HCT116 (cell line): ENCODE results near the gene NLRP10. TPM values are rescaled to one million over a fixed set of nuclear protein-coding genes. Genes with fewer than 3 reads are reported as not detected.

ENCODE experiments used
- ATAC-seq: fragments of 200-7000 bp; cut with Tn5 transposase; 2 replicates; pipeline ENCODE4 v1.9.1; 2020; ENCODE audit warnings: mild to moderate bottlenecking, moderate library complexity
- Bru-seq: library from RNA; stranded (reverse); fragments of 400-500 nt; gene quantifications from one replicate; lab custom pipeline; 2021; lab: Mats Ljungman, UMichigan
- BruChase-seq, 2 experiments: library from RNA; stranded (reverse); fragments of 400-500 nt; gene quantifications; one replicate each; lab custom pipeline; 2021; lab: Mats Ljungman, UMichigan
- BruUV-seq: library from RNA; stranded (reverse); fragments of 400-500 nt; replicated peaks from 2 replicates; lab custom pipeline; 2021; lab: Mats Ljungman, UMichigan
- CTCF ChIA-PET: fragments of 300-600 bp; sonication (Branson Sonifier 250); formaldehyde crosslinking; loops from one replicate; lab custom pipeline; 2021; ENCODE audit warnings: antibody characterized with exemption; lab: Charles Lee
- POLR2A ChIA-PET: fragments of 300-600, 350-600 bp; sonication (Branson Sonifier 250); formaldehyde crosslinking; loops from one replicate; lab custom pipeline; 2021; ENCODE audit warnings: antibody characterized with exemption; lab: Charles Lee
- RAD21 ChIA-PET, 2 experiments: fragments of 300-600 bp; sonication (Branson Sonifier 250); formaldehyde crosslinking; loops; one replicate each; lab custom pipeline; 2023; ENCODE audit warnings: low total read pairs in 2 of 2; ENCODE audit not compliant: uncharacterized antibody in 2 of 2, unreplicated experiment in 2 of 2, low non-redundant PET in 1 of 2; lab: Charles Lee
- DNase-seq: peaks from one replicate; pipeline ENCODE4 v3.0.0-alpha.2; 2010; ENCODE audit warnings: low read depth, low spot score
- H2AFZ ChIP-seq: fragments of 200-600 bp; shearing (Covaris generic), sonication (generic); 2 replicates; pipeline ENCODE4 v1.6.1; 2017; ENCODE audit warnings: low read depth, mixed run types, mixed read lengths, antibody characterized with exemption, low read length; ENCODE audit not compliant: poor library complexity, severe bottlenecking
- H3K27ac ChIP-seq: 2 replicates; pipeline ENCODE4 v1.5.1; 2012; ENCODE audit warnings: low read depth, low read length
- H3K27me3 ChIP-seq: fragments of 200-600 bp; sonication (generic); 2 replicates; pipeline ENCODE4 v1.6.1; 2016; ENCODE audit warnings: mixed run types, low read length, mixed read lengths; ENCODE audit not compliant: insufficient read depth
- H3K36me3 ChIP-seq, 2 experiments: fragments of 200-500 bp in 1 of 2; fragments of 200-600 bp in 1 of 2; sonication (Bioruptor generic) in 1 of 2; sonication (generic) in 1 of 2; 2 replicates each; pipeline versions ENCODE4 v1.5.1 to v1.6.1; 2014 to 2016; ENCODE audit warnings: low read length in 2 of 2, inconsistent platforms in 1 of 2, mixed read lengths in 1 of 2, mixed run types in 1 of 2; ENCODE audit not compliant: insufficient read depth in 2 of 2, control insufficient read depth in 1 of 2
- H3K4me1 ChIP-seq, 2 experiments: fragments of 200-600 bp in 1 of 2; sonication (generic) in 1 of 2; 2 replicates each; pipeline versions ENCODE4 v1.5.1 to v1.6.1; 2012 to 2017; ENCODE audit warnings: low read length in 2 of 2, inconsistent platforms in 1 of 2, mild to moderate bottlenecking in 1 of 2, mixed read lengths in 1 of 2, mixed run types in 1 of 2, moderate library complexity in 1 of 2; ENCODE audit not compliant: insufficient read depth in 2 of 2, control insufficient read depth in 1 of 2
- H3K4me2 ChIP-seq: fragments of 200-600 bp; sonication (generic); 2 replicates; pipeline ENCODE4 v1.6.1; 2017; ENCODE audit warnings: mixed run types, low read length, mixed read lengths
- H3K4me3 ChIP-seq, 2 experiments: fragments of 200-600 bp in 1 of 2; sonication (generic) in 1 of 2; replicated peaks in 1 of 2; 2 replicates each; pipeline ENCODE4 v1.5.1; 2011 to 2016; ENCODE audit warnings: low read length in 2 of 2, control low read depth in 1 of 2, low read depth in 1 of 2, mild to moderate bottlenecking in 1 of 2, mixed read lengths in 1 of 2, mixed run types in 1 of 2
- H3K79me2 ChIP-seq: fragments of 200-600 bp; sonication (generic); 2 replicates; pipeline ENCODE4 v1.6.1; 2017; ENCODE audit warnings: mild to moderate bottlenecking, mixed run types, low read length, moderate library complexity, mixed read lengths; ENCODE audit not compliant: insufficient read depth
- H3K9ac ChIP-seq: fragments of 200-600 bp; sonication (generic); 2 replicates; pipeline ENCODE4 v1.6.1; 2016; ENCODE audit warnings: low read length, mixed read lengths
- H3K9me2 ChIP-seq: fragments of 200-600 bp; sonication (generic), shearing (Covaris generic); 2 replicates; pipeline ENCODE4 v1.6.1; 2017; ENCODE audit warnings: mixed run types, mild to moderate bottlenecking, moderate library complexity; ENCODE audit not compliant: insufficient read depth
- H3K9me3 ChIP-seq, 2 experiments: fragments of 200-500 bp in 1 of 2; fragments of 200-600 bp in 1 of 2; sonication (Bioruptor generic) in 1 of 2; sonication (generic) in 1 of 2; 2 replicates each; pipeline ENCODE4 v1.6.1; 2014 to 2017; ENCODE audit warnings: low read length in 2 of 2, mixed read lengths in 2 of 2, inconsistent platforms in 1 of 2, low read depth in 1 of 2, mild to moderate bottlenecking in 1 of 2, mixed run types in 1 of 2, moderate library complexity in 1 of 2; ENCODE audit not compliant: control insufficient read depth in 1 of 2, insufficient read depth in 1 of 2
- H4K20me1 ChIP-seq: fragments of 200-600 bp; sonication (generic), shearing (Covaris generic); 2 replicates; pipeline ENCODE4 v1.6.1; 2017; ENCODE audit warnings: mixed run types, mild to moderate bottlenecking, moderate library complexity; ENCODE audit not compliant: insufficient read depth
- CBX3 ChIP-seq: IDR thresholded peaks from 2 replicates; pipeline ENCODE4 v1.6.1; 2012; ENCODE audit warnings: low read depth
- CEBPB ChIP-seq: IDR thresholded peaks from 2 replicates; pipeline ENCODE4 v1.6.1; 2012; ENCODE audit warnings: low read depth
- EGR1 ChIP-seq: IDR thresholded peaks from 2 replicates; pipeline ENCODE4 v1.6.1; 2012; ENCODE audit warnings: low read depth
- ELF1 ChIP-seq: IDR thresholded peaks from 2 replicates; pipeline ENCODE4 v1.6.1; 2012; ENCODE audit warnings: low read depth, borderline replicate concordance
- EZH2 ChIP-seq: fragments of 200-600 bp; sonication (generic); IDR thresholded peaks from 2 replicates; pipeline ENCODE4 v1.6.1; 2017; ENCODE audit warnings: antibody characterized with exemption, mixed run types
- JUND ChIP-seq: IDR thresholded peaks from 2 replicates; pipeline ENCODE4 v1.6.1; 2012
- POLR2AphosphoS5 ChIP-seq: IDR thresholded peaks from 2 replicates; pipeline ENCODE4 v1.6.1; 2011; ENCODE audit warnings: mild to moderate bottlenecking, low read depth, low read length, moderate library complexity
- RAD21 ChIP-seq: IDR thresholded peaks from 2 replicates; pipeline ENCODE4 v1.6.1; 2012; ENCODE audit warnings: low read depth, mild to moderate bottlenecking
- SIN3A ChIP-seq: IDR thresholded peaks from 2 replicates; pipeline ENCODE4 v1.6.1; 2012; ENCODE audit warnings: low read depth
- SRF ChIP-seq: IDR thresholded peaks from 2 replicates; pipeline ENCODE4 v1.6.1; 2012; ENCODE audit warnings: low read depth
- TCF7L2 ChIP-seq: IDR thresholded peaks from 2 replicates; pipeline ENCODE4 v1.7.0; 2011; ENCODE audit warnings: borderline replicate concordance, inconsistent platforms; ENCODE audit not compliant: insufficient read depth, insufficient read length; ENCODE audit errors: extremely low read depth
- ZFX ChIP-seq: fragments of 450-650 bp; IDR thresholded peaks from 2 replicates; pipeline ENCODE4 v1.6.1; 2017
- ZNF274 ChIP-seq: fragments of 200-500 bp; sonication (Bioruptor generic); IDR thresholded peaks from 2 replicates; pipeline ENCODE4 v1.6.1; 2014; ENCODE audit warnings: mild to moderate bottlenecking, low read depth, low read length, inconsistent platforms
- intact Hi-C: fragments of 100-400 bp; cut with micrococcal nuclease; formaldehyde crosslinking; loops from 2 replicates; pipeline ENCODE4 v1.10.0; 2022
- long read RNA-seq: library from polyadenylated mRNA; unstranded; transcript quantifications from one replicate; pipeline ENCODE4 v2.0.0, GENCODE V29; 2021; ENCODE audit not compliant: unreplicated experiment
- polyA plus RNA-seq: library from polyadenylated mRNA; unstranded; fragments of >200 nt; gene quantifications from 2 replicates; pipeline ENCODE4 v1.2.1, GENCODE V29; 2012; ENCODE audit warnings: missing spikeins
- total RNA-seq: library from RNA; stranded (reverse); gene quantifications from one replicate; pipeline ENCODE4 v1.2.1, GENCODE V29; 2021; ENCODE audit not compliant: unreplicated experiment
- TF ChIP-seq, protein P1 (sequence below): IDR thresholded peaks from 2 replicates; pipeline ENCODE4 v1.6.1; 2012; ENCODE audit warnings: low read depth
- TF ChIP-seq, protein P2 (sequence below): IDR thresholded peaks from 2 replicates; pipeline ENCODE4 v1.6.1; 2011; ENCODE audit warnings: mild to moderate bottlenecking, low read length, moderate library complexity; ENCODE audit not compliant: insufficient replicate concordance; ENCODE audit errors: extremely low read depth
- TF ChIP-seq, protein P3 (sequence below): IDR thresholded peaks from 2 replicates; pipeline ENCODE4 v1.6.1; 2012

The NLRP10 gene, protein sequence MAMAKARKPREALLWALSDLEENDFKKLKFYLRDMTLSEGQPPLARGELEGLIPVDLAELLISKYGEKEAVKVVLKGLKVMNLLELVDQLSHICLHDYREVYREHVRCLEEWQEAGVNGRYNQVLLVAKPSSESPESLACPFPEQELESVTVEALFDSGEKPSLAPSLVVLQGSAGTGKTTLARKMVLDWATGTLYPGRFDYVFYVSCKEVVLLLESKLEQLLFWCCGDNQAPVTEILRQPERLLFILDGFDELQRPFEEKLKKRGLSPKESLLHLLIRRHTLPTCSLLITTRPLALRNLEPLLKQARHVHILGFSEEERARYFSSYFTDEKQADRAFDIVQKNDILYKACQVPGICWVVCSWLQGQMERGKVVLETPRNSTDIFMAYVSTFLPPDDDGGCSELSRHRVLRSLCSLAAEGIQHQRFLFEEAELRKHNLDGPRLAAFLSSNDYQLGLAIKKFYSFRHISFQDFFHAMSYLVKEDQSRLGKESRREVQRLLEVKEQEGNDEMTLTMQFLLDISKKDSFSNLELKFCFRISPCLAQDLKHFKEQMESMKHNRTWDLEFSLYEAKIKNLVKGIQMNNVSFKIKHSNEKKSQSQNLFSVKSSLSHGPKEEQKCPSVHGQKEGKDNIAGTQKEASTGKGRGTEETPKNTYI
- total RNA-seq (not detected), Bru-seq, nascent RNA (not detected), BruChase-seq, experiment 1, labeled RNA remaining after a 6-hour chase (not detected), BruChase-seq, experiment 2, labeled RNA remaining after a 2-hour chase (percentile 14 among the genes with signal in this experiment)
- not detected in 2 replicates for polyA plus RNA-seq
- long read RNA-seq, result 0 reads

DNA sequence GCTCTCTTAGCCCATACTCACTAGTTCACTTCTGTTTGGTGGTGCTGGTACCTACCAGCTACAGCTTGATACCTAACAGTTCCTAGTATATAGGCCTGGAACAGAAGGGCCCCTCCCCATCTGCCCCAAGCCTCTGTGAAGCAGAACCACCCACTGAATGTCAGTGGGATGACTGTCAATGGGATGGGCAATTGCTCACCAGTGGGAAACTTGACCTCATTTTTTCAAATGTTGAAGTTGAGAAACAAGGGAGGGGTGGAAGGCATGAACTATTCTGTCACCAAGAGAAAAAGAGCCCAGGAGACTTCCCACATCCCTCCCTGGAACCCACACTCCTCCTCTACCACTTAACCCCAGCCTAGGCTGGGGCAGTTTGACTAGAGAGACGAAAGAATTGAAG lies at the start of gene NLRP10:
Gene NLRP10 (minus strand): TSS at position 62 of the 400 bp plus-strand sequence. CDS start 1,952 bp downstream, outside the sequence.
- intact Hi-C loops, result no loop called here
- H3K27ac ChIP-seq, result no peak within 1 kb of the TSS
- no peak within 1 kb of the TSS for H2AFZ ChIP-seq
- TF ChIP-seq POLR2AphosphoS5 (no peak), CBX3 (no peak), ELF1 (no peak), ZNF274 (no peak), RAD21 (no peak), EGR1 (no peak), SIN3A (no peak), ZFX (no peak), EZH2 (no peak), CEBPB (no peak), TCF7L2 (no peak), JUND (no peak), SRF (no peak)
- TF ChIP-seq, protein P1, sequence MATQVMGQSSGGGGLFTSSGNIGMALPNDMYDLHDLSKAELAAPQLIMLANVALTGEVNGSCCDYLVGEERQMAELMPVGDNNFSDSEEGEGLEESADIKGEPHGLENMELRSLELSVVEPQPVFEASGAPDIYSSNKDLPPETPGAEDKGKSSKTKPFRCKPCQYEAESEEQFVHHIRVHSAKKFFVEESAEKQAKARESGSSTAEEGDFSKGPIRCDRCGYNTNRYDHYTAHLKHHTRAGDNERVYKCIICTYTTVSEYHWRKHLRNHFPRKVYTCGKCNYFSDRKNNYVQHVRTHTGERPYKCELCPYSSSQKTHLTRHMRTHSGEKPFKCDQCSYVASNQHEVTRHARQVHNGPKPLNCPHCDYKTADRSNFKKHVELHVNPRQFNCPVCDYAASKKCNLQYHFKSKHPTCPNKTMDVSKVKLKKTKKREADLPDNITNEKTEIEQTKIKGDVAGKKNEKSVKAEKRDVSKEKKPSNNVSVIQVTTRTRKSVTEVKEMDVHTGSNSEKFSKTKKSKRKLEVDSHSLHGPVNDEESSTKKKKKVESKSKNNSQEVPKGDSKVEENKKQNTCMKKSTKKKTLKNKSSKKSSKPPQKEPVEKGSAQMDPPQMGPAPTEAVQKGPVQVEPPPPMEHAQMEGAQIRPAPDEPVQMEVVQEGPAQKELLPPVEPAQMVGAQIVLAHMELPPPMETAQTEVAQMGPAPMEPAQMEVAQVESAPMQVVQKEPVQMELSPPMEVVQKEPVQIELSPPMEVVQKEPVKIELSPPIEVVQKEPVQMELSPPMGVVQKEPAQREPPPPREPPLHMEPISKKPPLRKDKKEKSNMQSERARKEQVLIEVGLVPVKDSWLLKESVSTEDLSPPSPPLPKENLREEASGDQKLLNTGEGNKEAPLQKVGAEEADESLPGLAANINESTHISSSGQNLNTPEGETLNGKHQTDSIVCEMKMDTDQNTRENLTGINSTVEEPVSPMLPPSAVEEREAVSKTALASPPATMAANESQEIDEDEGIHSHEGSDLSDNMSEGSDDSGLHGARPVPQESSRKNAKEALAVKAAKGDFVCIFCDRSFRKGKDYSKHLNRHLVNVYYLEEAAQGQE, result no peak
- TF ChIP-seq, protein P2, sequence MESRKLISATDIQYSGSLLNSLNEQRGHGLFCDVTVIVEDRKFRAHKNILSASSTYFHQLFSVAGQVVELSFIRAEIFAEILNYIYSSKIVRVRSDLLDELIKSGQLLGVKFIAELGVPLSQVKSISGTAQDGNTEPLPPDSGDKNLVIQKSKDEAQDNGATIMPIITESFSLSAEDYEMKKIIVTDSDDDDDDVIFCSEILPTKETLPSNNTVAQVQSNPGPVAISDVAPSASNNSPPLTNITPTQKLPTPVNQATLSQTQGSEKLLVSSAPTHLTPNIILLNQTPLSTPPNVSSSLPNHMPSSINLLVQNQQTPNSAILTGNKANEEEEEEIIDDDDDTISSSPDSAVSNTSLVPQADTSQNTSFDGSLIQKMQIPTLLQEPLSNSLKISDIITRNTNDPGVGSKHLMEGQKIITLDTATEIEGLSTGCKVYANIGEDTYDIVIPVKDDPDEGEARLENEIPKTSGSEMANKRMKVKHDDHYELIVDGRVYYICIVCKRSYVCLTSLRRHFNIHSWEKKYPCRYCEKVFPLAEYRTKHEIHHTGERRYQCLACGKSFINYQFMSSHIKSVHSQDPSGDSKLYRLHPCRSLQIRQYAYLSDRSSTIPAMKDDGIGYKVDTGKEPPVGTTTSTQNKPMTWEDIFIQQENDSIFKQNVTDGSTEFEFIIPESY, result no peak
- TF ChIP-seq, protein P3, sequence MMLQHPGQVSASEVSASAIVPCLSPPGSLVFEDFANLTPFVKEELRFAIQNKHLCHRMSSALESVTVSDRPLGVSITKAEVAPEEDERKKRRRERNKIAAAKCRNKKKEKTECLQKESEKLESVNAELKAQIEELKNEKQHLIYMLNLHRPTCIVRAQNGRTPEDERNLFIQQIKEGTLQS, result no peak
- H4K20me1 ChIP-seq, result no peaks in the 10 kb centered on the region
- ATAC-seq, result no peak
- no peaks in the 10 kb centered on the region for H3K9me3 ChIP-seq
- H3K36me3 ChIP-seq, result no peaks in the 10 kb centered on the region
- no peak for DNase-seq
- no peaks in the 10 kb centered on the region for H3K4me1 ChIP-seq
- H3K9ac ChIP-seq, result no peak within 1 kb of the TSS
- H3K4me3 ChIP-seq, result no peak within 1 kb of the TSS
- H3K4me2 ChIP-seq, result no peak within 1 kb of the TSS
- ChIA-PET CTCF (no interaction called here), RAD21 (no interaction called here), POLR2A (no interaction called here)
- peaks cover 37% of the 10 kb centered on the region for H3K27me3 ChIP-seq
- no TSS peak for BruUV-seq
- H3K9me2 ChIP-seq, result no peaks in the 10 kb centered on the region
- no peaks in the 10 kb centered on the region for H3K79me2 ChIP-seq
